Breast epithelium (tissue), 3 donors: ENCODE data around the gene PPP1R18.
"Not testable (repeated sequence)": the region's sequence is repeated elsewhere in the genome, so short reads cannot be mapped to it uniquely, and the experiment has no call there.

Experiments
- POLR2A ChIP-seq: fragments of 450-650 bp; IDR thresholded peaks from one replicate; pipeline ENCODE4 v1.6.1; 2016; ENCODE audit warnings: antibody characterized with exemption, mild to moderate bottlenecking, moderate library complexity
- POLR2AphosphoS5 ChIP-seq, 3 donors: sonication (generic); formaldehyde crosslinking; IDR thresholded peaks; one replicate each; pipeline ENCODE4 v1.6.1; 2017; ENCODE audit warnings: antibody characterized with exemption in 3 of 3
- TF ChIP-seq, protein P1 (sequence below), 3 donors: fragments of 450-650 bp; IDR thresholded peaks; one replicate each; pipeline ENCODE4 v1.5.1; 2016 to 2017; ENCODE audit warnings: antibody characterized with exemption in 3 of 3, mild to moderate bottlenecking in 3 of 3, moderate library complexity in 3 of 3

- TF ChIP-seq, protein P1, sequence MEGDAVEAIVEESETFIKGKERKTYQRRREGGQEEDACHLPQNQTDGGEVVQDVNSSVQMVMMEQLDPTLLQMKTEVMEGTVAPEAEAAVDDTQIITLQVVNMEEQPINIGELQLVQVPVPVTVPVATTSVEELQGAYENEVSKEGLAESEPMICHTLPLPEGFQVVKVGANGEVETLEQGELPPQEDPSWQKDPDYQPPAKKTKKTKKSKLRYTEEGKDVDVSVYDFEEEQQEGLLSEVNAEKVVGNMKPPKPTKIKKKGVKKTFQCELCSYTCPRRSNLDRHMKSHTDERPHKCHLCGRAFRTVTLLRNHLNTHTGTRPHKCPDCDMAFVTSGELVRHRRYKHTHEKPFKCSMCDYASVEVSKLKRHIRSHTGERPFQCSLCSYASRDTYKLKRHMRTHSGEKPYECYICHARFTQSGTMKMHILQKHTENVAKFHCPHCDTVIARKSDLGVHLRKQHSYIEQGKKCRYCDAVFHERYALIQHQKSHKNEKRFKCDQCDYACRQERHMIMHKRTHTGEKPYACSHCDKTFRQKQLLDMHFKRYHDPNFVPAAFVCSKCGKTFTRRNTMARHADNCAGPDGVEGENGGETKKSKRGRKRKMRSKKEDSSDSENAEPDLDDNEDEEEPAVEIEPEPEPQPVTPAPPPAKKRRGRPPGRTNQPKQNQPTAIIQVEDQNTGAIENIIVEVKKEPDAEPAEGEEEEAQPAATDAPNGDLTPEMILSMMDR (IDR thresholded peaks at IDR 0.05) = not testable (repeated sequence)
- not testable (repeated sequence) for TF ChIP-seq POLR2AphosphoS5 (IDR thresholded peaks at IDR 0.05); POLR2A
Observed at GRCh38 chr6:30723159-30723842, 36.9 kb upstream of the PPP1R18 start.
